ENCODE results near the gene BSN.

DNA sequence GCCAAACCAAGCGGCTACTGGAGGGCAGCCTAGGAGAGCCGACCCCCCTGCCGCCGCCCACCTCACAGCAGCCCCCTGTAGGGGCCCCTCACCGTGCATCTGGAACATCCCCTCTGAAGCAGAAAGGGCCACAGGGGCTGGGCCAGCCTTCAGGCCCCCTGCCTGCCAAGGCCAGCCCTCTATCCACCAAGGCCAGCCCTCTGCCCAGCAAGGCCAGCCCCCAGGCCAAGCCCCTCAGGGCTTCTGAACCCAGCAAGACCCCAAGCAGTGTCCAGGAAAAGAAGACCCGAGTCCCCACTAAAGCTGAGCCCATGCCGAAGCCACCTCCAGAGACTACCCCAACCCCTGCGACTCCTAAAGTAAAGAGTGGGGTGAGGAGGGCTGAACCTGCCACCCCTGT is 96.4 kb downstream of the BSN start:
- TF ChIP-seq EZH2 (IDR thresholded peaks at IDR 0.05; ENCODE audit: borderline replicate concordance, low read depth, low read length, severe bottlenecking) = no peak
- TF ChIP-seq, protein P1, sequence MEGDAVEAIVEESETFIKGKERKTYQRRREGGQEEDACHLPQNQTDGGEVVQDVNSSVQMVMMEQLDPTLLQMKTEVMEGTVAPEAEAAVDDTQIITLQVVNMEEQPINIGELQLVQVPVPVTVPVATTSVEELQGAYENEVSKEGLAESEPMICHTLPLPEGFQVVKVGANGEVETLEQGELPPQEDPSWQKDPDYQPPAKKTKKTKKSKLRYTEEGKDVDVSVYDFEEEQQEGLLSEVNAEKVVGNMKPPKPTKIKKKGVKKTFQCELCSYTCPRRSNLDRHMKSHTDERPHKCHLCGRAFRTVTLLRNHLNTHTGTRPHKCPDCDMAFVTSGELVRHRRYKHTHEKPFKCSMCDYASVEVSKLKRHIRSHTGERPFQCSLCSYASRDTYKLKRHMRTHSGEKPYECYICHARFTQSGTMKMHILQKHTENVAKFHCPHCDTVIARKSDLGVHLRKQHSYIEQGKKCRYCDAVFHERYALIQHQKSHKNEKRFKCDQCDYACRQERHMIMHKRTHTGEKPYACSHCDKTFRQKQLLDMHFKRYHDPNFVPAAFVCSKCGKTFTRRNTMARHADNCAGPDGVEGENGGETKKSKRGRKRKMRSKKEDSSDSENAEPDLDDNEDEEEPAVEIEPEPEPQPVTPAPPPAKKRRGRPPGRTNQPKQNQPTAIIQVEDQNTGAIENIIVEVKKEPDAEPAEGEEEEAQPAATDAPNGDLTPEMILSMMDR (IDR thresholded peaks at IDR 0.05; ENCODE audit: borderline replicate concordance, extremely low read depth, low read length, poor library complexity, severe bottlenecking) = no peak

Measured in DND-41 (cell line).